ENCODE data around the gene SLC50A1. TPM values are rescaled to one million over a fixed set of nuclear protein-coding genes. Genes with fewer than 3 reads are reported as not detected.

SLC50A1 gene
- total RNA-seq, 3 donors from 2014 or later (not counting 1 experiment from before 2014, with no cell fraction given) = 31.7 to 33.5 (median 32.7) TPM

GRCh38 chr1:155186067-155186793, 50.6 kb downstream of the SLC50A1 start:
- Mint-ChIP-seq H3K27me3 (ENCODE audit: low read depth in 2 of 2) (no peaks in the 10 kb centered on the region), H3K4me1 (peaks cover 6% of the 10 kb centered on the region in 2 donors), H3K27ac (no peak overlapping the region), H3K36me3 (no peaks in the 10 kb centered on the region), H3K9me3 (no peaks in the 10 kb centered on the region), H3K4me3 (no peak overlapping the region)
- Histone ChIP-seq H3K9me3 (ENCODE audit: control insufficient read depth, insufficient read depth, low read length) (no peaks in the 10 kb centered on the region), H3K27ac (ENCODE audit: low read length) (no peak overlapping the region), H3K36me3 (ENCODE audit: control insufficient read depth, insufficient read depth, low read length) (no peaks in the 10 kb centered on the region), H3K4me3 (ENCODE audit: low read length) (no peak overlapping the region), H3K4me1 (ENCODE audit: control insufficient read depth, insufficient read depth, low read length) (peaks cover 18% of the 10 kb centered on the region), H3K27me3 (ENCODE audit: control insufficient read depth, insufficient read depth, low read length) (no peaks in the 10 kb centered on the region)
- no peak for TF ChIP-seq CTCF (IDR thresholded peaks at IDR 0.05)
- ATAC-seq (no peak), DNase-seq (no peak)
- intact Hi-C loops (cut with micrococcal nuclease) = no loop called here
- 96% methylated on average over 5 of the region's 8 CpGs for WGBS (ENCODE audit: insufficient coverage)

GRCh38 chr1:155186794-155187455, 51.3 kb downstream of the SLC50A1 start:
- Histone ChIP-seq H3K27me3 (ENCODE audit: control insufficient read depth, insufficient read depth, low read length) (no peaks in the 10 kb centered on the region), H3K27ac (ENCODE audit: low read length) (no peak overlapping the region), H3K9me3 (ENCODE audit: control insufficient read depth, insufficient read depth, low read length) (no peaks in the 10 kb centered on the region), H3K4me1 (ENCODE audit: control insufficient read depth, insufficient read depth, low read length) (peaks cover 18% of the 10 kb centered on the region), H3K4me3 (ENCODE audit: low read length) (no peak overlapping the region), H3K36me3 (ENCODE audit: control insufficient read depth, insufficient read depth, low read length) (no peaks in the 10 kb centered on the region)
- H3K4me1 Mint-ChIP-seq = peaks cover 6 to 7% of the 10 kb centered on the region in 2 donors
- ATAC-seq (no peak), DNase-seq (no peak)
- no peak for TF ChIP-seq CTCF (IDR thresholded peaks at IDR 0.05)
- H3K9me3 Mint-ChIP-seq = no peaks in the 10 kb centered on the region
- no peak overlapping the region for H3K4me3 Mint-ChIP-seq
- 87% methylated on average over 14 of the region's 14 CpGs for WGBS (ENCODE audit: insufficient coverage)
- H3K27ac Mint-ChIP-seq = no peak overlapping the region
- H3K36me3 Mint-ChIP-seq = no peaks in the 10 kb centered on the region
- intact Hi-C loops (cut with micrococcal nuclease) = no loop called here
- no peaks in the 10 kb centered on the region for H3K27me3 Mint-ChIP-seq (ENCODE audit: low read depth in 2 of 2)

GRCh38 chr1:155187456-155187891, 51.8 kb downstream of the SLC50A1 start:
- H3K4me1 Mint-ChIP-seq = peaks cover 6 to 12% of the 10 kb centered on the region in 2 donors
- WGBS (ENCODE audit: insufficient coverage) = 85% methylated on average over 16 of the region's 16 CpGs
- Histone ChIP-seq H3K36me3 (ENCODE audit: control insufficient read depth, insufficient read depth, low read length) (no peaks in the 10 kb centered on the region), H3K27ac (ENCODE audit: low read length) (no peak overlapping the region), H3K27me3 (ENCODE audit: control insufficient read depth, insufficient read depth, low read length) (no peaks in the 10 kb centered on the region), H3K4me3 (ENCODE audit: low read length) (no peak overlapping the region), H3K9me3 (ENCODE audit: control insufficient read depth, insufficient read depth, low read length) (no peaks in the 10 kb centered on the region), H3K4me1 (ENCODE audit: control insufficient read depth, insufficient read depth, low read length) (peaks cover 23% of the 10 kb centered on the region)
- no peak for TF ChIP-seq CTCF (IDR thresholded peaks at IDR 0.05)
- H3K27me3 Mint-ChIP-seq (ENCODE audit: low read depth in 2 of 2) = no peaks in the 10 kb centered on the region
- DNase-seq = no peak
- intact Hi-C loops (cut with micrococcal nuclease) = no loop called here
- no peaks in the 10 kb centered on the region for H3K9me3 Mint-ChIP-seq
- no peaks in the 10 kb centered on the region for H3K36me3 Mint-ChIP-seq
- ATAC-seq = no peak
- no peak overlapping the region for H3K27ac Mint-ChIP-seq
- H3K4me3 Mint-ChIP-seq = no peak overlapping the region
